ENCODE measurements around the gene C18orf63. TPM values are rescaled to one million over a fixed set of nuclear protein-coding genes. Genes with fewer than 3 reads are reported as not detected.

C18orf63 gene
- total RNA-seq, 1 donor from 2014 or later: not detected

- H3K27ac Mint-ChIP-seq (ENCODE audit: unreplicated experiment): no peak overlapping the region
- no peaks in the 10 kb centered on the region for H3K36me3 Mint-ChIP-seq (ENCODE audit: low read depth)
- H3K27me3 Mint-ChIP-seq (ENCODE audit: low read depth): peaks cover 22% of the 10 kb centered on the region
- H3K9me3 Mint-ChIP-seq: no peaks in the 10 kb centered on the region
- H3K4me3 Mint-ChIP-seq: no peak overlapping the region
- no peaks in the 10 kb centered on the region for H3K4me1 Mint-ChIP-seq
- TF ChIP-seq CTCF (conservative IDR thresholded peaks at IDR 0.05): peak; percentile 85
- peak; percentile 11 for DNase-seq (ENCODE audit: low read depth, low spot score)
These were observed 26.9 kb downstream of the C18orf63 start for GRCh38 chr18:74342416-74343043.

GRCh38 chr18:74346206-74346605 lies 30.6 kb downstream of the C18orf63 start:
- no peak for DNase-seq (ENCODE audit: low read depth, low spot score)
- H3K36me3 Mint-ChIP-seq (ENCODE audit: low read depth): no peaks in the 10 kb centered on the region
- no peak overlapping the region for H3K27ac Mint-ChIP-seq (ENCODE audit: unreplicated experiment)
- TF ChIP-seq CTCF (conservative IDR thresholded peaks at IDR 0.05): no peak
- H3K4me1 Mint-ChIP-seq: no peaks in the 10 kb centered on the region
- peaks cover 17% of the 10 kb centered on the region for H3K27me3 Mint-ChIP-seq (ENCODE audit: low read depth)
- no peak overlapping the region for H3K4me3 Mint-ChIP-seq
- no peaks in the 10 kb centered on the region for H3K9me3 Mint-ChIP-seq

GRCh38 chr18:74348581-74348980 lies 32.9 kb downstream of the C18orf63 start:
- Mint-ChIP-seq H3K4me1 (no peaks in the 10 kb centered on the region), H3K4me3 (no peak overlapping the region), H3K36me3 (ENCODE audit: low read depth) (no peaks in the 10 kb centered on the region), H3K27me3 (ENCODE audit: low read depth) (peaks cover 17% of the 10 kb centered on the region), H3K27ac (ENCODE audit: unreplicated experiment) (no peak overlapping the region), H3K9me3 (no peaks in the 10 kb centered on the region)
- TF ChIP-seq CTCF (conservative IDR thresholded peaks at IDR 0.05): no peak
- DNase-seq (ENCODE audit: low read depth, low spot score): no peak

GRCh38 chr18:74351354-74351753 lies 35.7 kb downstream of the C18orf63 start:
- Mint-ChIP-seq H3K27me3 (ENCODE audit: low read depth) (peaks cover 30% of the 10 kb centered on the region), H3K4me1 (no peaks in the 10 kb centered on the region), H3K4me3 (no peak overlapping the region), H3K27ac (ENCODE audit: unreplicated experiment) (no peak overlapping the region), H3K36me3 (ENCODE audit: low read depth) (no peaks in the 10 kb centered on the region), H3K9me3 (no peaks in the 10 kb centered on the region)
- DNase-seq (ENCODE audit: low read depth, low spot score): no peak
- no peak for TF ChIP-seq CTCF (conservative IDR thresholded peaks at IDR 0.05)

- H3K9me3 Mint-ChIP-seq: no peaks in the 10 kb centered on the region
- no peaks in the 10 kb centered on the region for H3K36me3 Mint-ChIP-seq (ENCODE audit: low read depth)
- H3K4me1 Mint-ChIP-seq: no peaks in the 10 kb centered on the region
- H3K4me3 Mint-ChIP-seq: no peak overlapping the region
- H3K27me3 Mint-ChIP-seq (ENCODE audit: low read depth): peaks cover 40% of the 10 kb centered on the region
- no peak overlapping the region for H3K27ac Mint-ChIP-seq (ENCODE audit: unreplicated experiment)
- DNase-seq (ENCODE audit: low read depth, low spot score): peak; percentile 46
- peak; percentile 79 for TF ChIP-seq CTCF (conservative IDR thresholded peaks at IDR 0.05)
These were observed 37.6 kb downstream of the C18orf63 start for GRCh38 chr18:74353169-74353775.

Data from neural crest cell (in vitro differentiated cells).